NCI-H2081 (cell line): ENCODE data around the gene PRKACA.
A peak's percentile ranks its signal among the peaks of the same experiment; 100 is the strongest.
"Not testable (repeated sequence)": the region's sequence is repeated elsewhere in the genome, so short reads cannot be mapped to it uniquely, and the experiment has no call there.

Source experiments
- DNase-seq, 2 experiments: peaks; one replicate each; lab custom pipeline; 2025; lab: John Stamatoyannopoulos, UW

Gene PRKACA

GRCh38 chr19:14147797-14148605 lies 30.4 kb upstream of the PRKACA start:
- DNase-seq = peak in 1 of 2 experiments; percentile 13

GRCh38 chr19:14146789-14147216 lies 29.2 kb upstream of the PRKACA start:
- DNase-seq = no peak

GRCh38 chr19:14146169-14146568 lies 28.6 kb upstream of the PRKACA start:
- DNase-seq = not testable (repeated sequence)

GRCh38 chr19:14145381-14145780 lies 27.8 kb upstream of the PRKACA start:
- DNase-seq = no peak

- no peak for DNase-seq
Measured at GRCh38 chr19:14142262-14143190, 25.0 kb upstream of the PRKACA start.

GRCh38 chr19:14141041-14141440 lies 23.5 kb upstream of the PRKACA start:
- DNase-seq = no peak

GRCh38 chr19:14139944-14140343 lies 22.4 kb upstream of the PRKACA start:
- DNase-seq = no peak

- DNase-seq = no peak
Measured at GRCh38 chr19:14138576-14139265, 21.2 kb upstream of the PRKACA start.

GRCh38 chr19:14136509-14137281 lies 19.1 kb upstream of the PRKACA start, which contains the start of gene ASF1B:
TSS of gene ASF1B (minus strand) at chr19:14136589. CDS start at chr19:14136456, 133 bp downstream.
- peak; percentile 100 for DNase-seq

- DNase-seq = no peak
Measured at GRCh38 chr19:14135985-14136508, 18.5 kb upstream of the PRKACA start.

- no peak for DNase-seq
Measured at GRCh38 chr19:14135355-14135754, 17.8 kb upstream of the PRKACA start.

GRCh38 chr19:14127929-14128509 lies 10.5 kb upstream of the PRKACA start:
- DNase-seq = no peak

GRCh38 chr19:14127176-14127575 lies 9.6 kb upstream of the PRKACA start:
- DNase-seq = no peak

GRCh38 chr19:14122924-14123323 lies 5.4 kb upstream of the PRKACA start:
- DNase-seq = no peak

GRCh38 chr19:14120497-14120780 lies 2.9 kb upstream of the PRKACA start:
- no peak for DNase-seq

GRCh38 chr19:14119644-14120496 lies 2.3 kb upstream of the PRKACA start:
- DNase-seq = no peak

- no peak for DNase-seq
Measured at GRCh38 chr19:14119146-14119545, 1.6 kb upstream of the PRKACA start.

- DNase-seq = peak in 1 of 2 experiments; percentile 32
Measured at GRCh38 chr19:14118165-14119051, 846 bp upstream of the PRKACA start.
